ENCODE results near the gene GPC5.

DNA sequence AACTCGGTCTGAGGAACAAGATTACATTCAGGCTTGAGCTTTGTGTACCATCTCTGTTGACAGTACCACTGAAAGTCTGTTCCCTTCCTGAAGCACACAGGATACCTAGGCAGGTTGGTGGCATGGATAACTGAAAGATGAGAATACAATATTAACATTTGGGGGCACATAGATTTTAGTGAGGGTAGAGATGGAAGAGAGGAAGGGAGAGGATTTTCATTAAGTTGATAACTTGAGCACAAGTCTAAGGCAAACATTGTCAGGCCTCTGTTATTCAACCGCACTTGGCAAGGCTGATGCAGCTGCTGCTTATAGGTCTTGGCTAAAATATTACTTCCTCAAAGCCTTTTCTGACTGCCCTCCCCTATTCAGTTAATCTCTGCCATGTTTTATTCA is 40.0 kb upstream of the GPC5 start:
- TF ChIP-seq SUZ12 (IDR thresholded peaks at IDR 0.05; ENCODE audit: extremely low read depth, insufficient read depth, insufficient read length), result no peak
- TF ChIP-seq ZNF274 (IDR thresholded peaks at IDR 0.05; ENCODE audit: low read depth, low read length), result no peak
- TF ChIP-seq YY1 (IDR thresholded peaks at IDR 0.05; ENCODE audit: insufficient read depth, insufficient read length), result no peak
